ENCODE data around the gene ANKS3. TPM values are rescaled to one million over a fixed set of nuclear protein-coding genes. Genes with fewer than 3 reads are reported as not detected.
"Not testable (repeated sequence)": the region's sequence is repeated elsewhere in the genome, so short reads cannot be mapped to it uniquely, and the experiment has no call there.

Gene ANKS3
- polyA plus RNA-seq, 3 donors: 0.59 to 13.7 (median 0.95) TPM

DNA sequence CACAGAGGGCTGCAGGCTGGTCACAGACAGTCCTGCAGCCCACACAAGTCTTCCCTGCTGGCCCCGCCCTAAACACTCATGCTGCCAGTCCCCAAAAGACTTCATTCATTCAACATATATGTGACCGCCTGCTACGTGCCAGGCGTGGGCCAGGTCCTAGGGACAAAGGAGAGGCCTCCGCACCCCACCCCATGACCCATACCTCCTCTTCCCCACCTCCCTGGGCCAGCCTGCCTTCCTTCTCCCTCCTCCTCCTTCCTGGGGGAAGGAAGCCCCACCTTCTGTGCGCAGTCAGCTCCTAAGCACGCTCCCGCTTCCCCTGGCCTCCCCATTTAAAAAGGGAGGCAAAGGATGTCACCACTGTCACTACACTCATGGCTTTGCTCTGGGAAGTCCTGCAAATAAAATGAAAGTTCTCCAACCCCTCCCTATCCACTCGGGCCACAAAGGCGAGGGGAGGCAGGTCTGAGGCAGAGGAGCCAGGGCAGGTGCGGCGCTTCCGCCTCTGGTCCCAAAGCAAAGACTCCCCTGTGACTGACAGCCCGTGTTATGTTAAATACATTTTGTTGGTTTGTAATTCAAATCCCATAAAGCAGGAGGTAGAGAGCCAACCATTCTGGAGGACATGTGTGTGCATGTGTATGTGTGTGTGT is 9.3 kb upstream of the ANKS3 start:
- Histone ChIP-seq H3K27me3 (ENCODE audit: control insufficient read depth in 2 of 2, insufficient read depth in 2 of 2, low read length in 2 of 2) (no peaks in the 10 kb centered on the region), H3K36me3 (replicated peaks in 1 of 2; ENCODE audit: control insufficient read depth in 1 of 2, insufficient read depth in 2 of 2, low read length in 2 of 2) (no peaks in the 10 kb centered on the region), H3K9me3 (replicated peaks in 1 of 2; ENCODE audit: control insufficient read depth in 1 of 2, insufficient read depth in 1 of 2, low read length in 2 of 2) (no peaks in the 10 kb centered on the region), H3K4me1 (ENCODE audit: control insufficient read depth in 1 of 2, insufficient read depth in 2 of 2, low read length in 2 of 2) (peaks cover 4 to 6% of the 10 kb centered on the region in 2 donors), H2AFZ (ENCODE audit: insufficient read depth, low read depth, low read length, poor library complexity, severe bottlenecking) (peak overlapping the region; percentile 40), H3K79me2 (ENCODE audit: insufficient read depth, low read length) (no peaks in the 10 kb centered on the region), H3K4me2 (replicated peaks; ENCODE audit: extremely low read depth, low read length, poor library complexity, severe bottlenecking) (peak overlapping the region; percentile 38), H3K4me3 (replicated peaks in 1 of 3; ENCODE audit: low read depth in 2 of 3, low read length in 3 of 3) (peak overlapping the region in 1 of 3 experiments; percentile 16), H3K9ac (ENCODE audit: insufficient read depth, low read length, poor library complexity, severe bottlenecking) (no peak overlapping the region), H3K27ac (ENCODE audit: low read depth in 1 of 2, low read length in 2 of 2) (no peak overlapping the region), H4K20me1 (ENCODE audit: insufficient read depth, low read length) (no peaks in the 10 kb centered on the region)
- TF ChIP-seq, protein P1, sequence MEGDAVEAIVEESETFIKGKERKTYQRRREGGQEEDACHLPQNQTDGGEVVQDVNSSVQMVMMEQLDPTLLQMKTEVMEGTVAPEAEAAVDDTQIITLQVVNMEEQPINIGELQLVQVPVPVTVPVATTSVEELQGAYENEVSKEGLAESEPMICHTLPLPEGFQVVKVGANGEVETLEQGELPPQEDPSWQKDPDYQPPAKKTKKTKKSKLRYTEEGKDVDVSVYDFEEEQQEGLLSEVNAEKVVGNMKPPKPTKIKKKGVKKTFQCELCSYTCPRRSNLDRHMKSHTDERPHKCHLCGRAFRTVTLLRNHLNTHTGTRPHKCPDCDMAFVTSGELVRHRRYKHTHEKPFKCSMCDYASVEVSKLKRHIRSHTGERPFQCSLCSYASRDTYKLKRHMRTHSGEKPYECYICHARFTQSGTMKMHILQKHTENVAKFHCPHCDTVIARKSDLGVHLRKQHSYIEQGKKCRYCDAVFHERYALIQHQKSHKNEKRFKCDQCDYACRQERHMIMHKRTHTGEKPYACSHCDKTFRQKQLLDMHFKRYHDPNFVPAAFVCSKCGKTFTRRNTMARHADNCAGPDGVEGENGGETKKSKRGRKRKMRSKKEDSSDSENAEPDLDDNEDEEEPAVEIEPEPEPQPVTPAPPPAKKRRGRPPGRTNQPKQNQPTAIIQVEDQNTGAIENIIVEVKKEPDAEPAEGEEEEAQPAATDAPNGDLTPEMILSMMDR (IDR thresholded peaks at IDR 0.05): no peak
- H3K27me3 Mint-ChIP-seq (ENCODE audit: low read depth in 3 of 3): peaks cover 5 to 17% (median 12%) of the 10 kb centered on the region in 3 donors
- 36% methylated on average over 5 of the region's 14 CpGs for WGBS (ENCODE audit: insufficient coverage)
- no peak for DNase-seq
- peaks cover 10% of the 10 kb centered on the region for H3K4me1 Mint-ChIP-seq
- H3K36me3 Mint-ChIP-seq: no peaks in the 10 kb centered on the region
- H3K4me3 Mint-ChIP-seq: peak overlapping the region; percentile 54
- intact Hi-C loops (cut with micrococcal nuclease): no loop called here
- H3K27ac Mint-ChIP-seq: peak overlapping the region in 2 of 7 donors; percentile 5 to 41
- H3K9me3 Mint-ChIP-seq: no peaks in the 10 kb centered on the region

DNA sequence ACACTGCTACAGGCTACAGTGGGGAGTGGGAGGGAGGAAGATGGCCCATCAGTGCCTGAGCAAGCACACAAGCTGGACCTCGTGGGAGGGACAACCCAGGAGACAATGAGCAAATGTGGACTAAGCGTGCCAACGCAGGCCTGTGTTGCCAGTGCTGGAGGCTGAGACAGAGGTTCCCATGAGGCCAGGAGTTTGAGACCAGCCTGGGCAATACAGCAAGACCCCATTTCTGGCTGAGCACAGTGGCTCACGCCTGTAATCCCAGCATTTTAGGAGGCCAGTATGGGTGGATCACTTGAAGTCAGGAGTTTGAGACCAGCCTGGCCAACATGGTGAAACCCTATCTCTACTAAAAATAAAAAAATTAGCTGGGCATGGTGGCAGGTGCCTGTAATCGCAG is 4.3 kb upstream of the ANKS3 start:
- H2AFZ ChIP-seq (ENCODE audit: insufficient read depth, low read depth, low read length, poor library complexity, severe bottlenecking); H3K27ac Mint-ChIP-seq; H3K36me3 ChIP-seq (replicated peaks in 1 of 2; ENCODE audit: control insufficient read depth in 1 of 2, insufficient read depth in 2 of 2, low read length in 2 of 2); H3K9me3 Mint-ChIP-seq; H3K79me2 ChIP-seq (ENCODE audit: insufficient read depth, low read length); H3K4me3 ChIP-seq (replicated peaks in 1 of 3; ENCODE audit: low read depth in 2 of 3, low read length in 3 of 3); H4K20me1 ChIP-seq (ENCODE audit: insufficient read depth, low read length); H3K27ac ChIP-seq (ENCODE audit: low read depth in 1 of 2, low read length in 2 of 2); DNase-seq; H3K9me3 ChIP-seq (replicated peaks in 1 of 2; ENCODE audit: control insufficient read depth in 1 of 2, insufficient read depth in 1 of 2, low read length in 2 of 2); H3K4me3 Mint-ChIP-seq; H3K36me3 Mint-ChIP-seq; H3K4me2 ChIP-seq (replicated peaks; ENCODE audit: extremely low read depth, low read length, poor library complexity, severe bottlenecking); H3K27me3 ChIP-seq (ENCODE audit: control insufficient read depth in 2 of 2, insufficient read depth in 2 of 2, low read length in 2 of 2); intact Hi-C loops (cut with micrococcal nuclease); H3K9ac ChIP-seq (ENCODE audit: insufficient read depth, low read length, poor library complexity, severe bottlenecking): not testable (repeated sequence)
- peaks cover 18% of the 10 kb centered on the region for H3K4me1 Mint-ChIP-seq
- 95% methylated on average over 3 of the region's 5 CpGs for WGBS (ENCODE audit: insufficient coverage)
- H3K4me1 ChIP-seq (ENCODE audit: control insufficient read depth in 1 of 2, insufficient read depth in 2 of 2, low read length in 2 of 2): peaks cover 16 to 20% of the 10 kb centered on the region in 2 donors
- H3K27me3 Mint-ChIP-seq (ENCODE audit: low read depth in 3 of 3): peaks cover 5 to 13% (median 5%) of the 10 kb centered on the region in 3 donors
